HCT116 (cell line): ENCODE measurements around the gene DEPDC1B. TPM values are rescaled to one million over a fixed set of nuclear protein-coding genes. Genes with fewer than 3 reads are reported as not detected.
"Not testable (repeated sequence)": the region's sequence is repeated elsewhere in the genome, so short reads cannot be mapped to it uniquely, and the experiment has no call there.

Experiments
- ATAC-seq: fragments of 200-7000 bp; cut with Tn5 transposase; 2 replicates; pipeline ENCODE4 v1.9.1; 2020; ENCODE audit warnings: mild to moderate bottlenecking, moderate library complexity
- BruUV-seq: library from RNA; stranded (reverse); fragments of 400-500 nt; replicated peaks from 2 replicates; lab custom pipeline; 2021; lab: Mats Ljungman, UMichigan
- CTCF ChIA-PET: fragments of 300-600 bp; sonication (Branson Sonifier 250); formaldehyde crosslinking; loops from one replicate; lab custom pipeline; 2021; ENCODE audit warnings: antibody characterized with exemption; lab: Charles Lee
- POLR2A ChIA-PET: fragments of 300-600, 350-600 bp; sonication (Branson Sonifier 250); formaldehyde crosslinking; loops from one replicate; lab custom pipeline; 2021; ENCODE audit warnings: antibody characterized with exemption; lab: Charles Lee
- RAD21 ChIA-PET, 2 experiments: fragments of 300-600 bp; sonication (Branson Sonifier 250); formaldehyde crosslinking; loops; one replicate each; lab custom pipeline; 2023; ENCODE audit warnings: low total read pairs in 2 of 2; ENCODE audit not compliant: uncharacterized antibody in 2 of 2, unreplicated experiment in 2 of 2, low non-redundant PET in 1 of 2; lab: Charles Lee
- DNase-seq: peaks from one replicate; pipeline ENCODE4 v3.0.0-alpha.2; 2010; ENCODE audit warnings: low read depth, low spot score
- H2AFZ ChIP-seq: fragments of 200-600 bp; shearing (Covaris generic), sonication (generic); 2 replicates; pipeline ENCODE4 v1.6.1; 2017; ENCODE audit warnings: low read depth, mixed run types, mixed read lengths, antibody characterized with exemption, low read length; ENCODE audit not compliant: poor library complexity, severe bottlenecking
- H3K27ac ChIP-seq: 2 replicates; pipeline ENCODE4 v1.5.1; 2012; ENCODE audit warnings: low read depth, low read length
- H3K27me3 ChIP-seq: fragments of 200-600 bp; sonication (generic); 2 replicates; pipeline ENCODE4 v1.6.1; 2016; ENCODE audit warnings: mixed run types, low read length, mixed read lengths; ENCODE audit not compliant: insufficient read depth
- H3K36me3 ChIP-seq, 2 experiments: fragments of 200-500 bp in 1 of 2; fragments of 200-600 bp in 1 of 2; sonication (Bioruptor generic) in 1 of 2; sonication (generic) in 1 of 2; 2 replicates each; pipeline versions ENCODE4 v1.5.1 to v1.6.1; 2014 to 2016; ENCODE audit warnings: low read length in 2 of 2, inconsistent platforms in 1 of 2, mixed read lengths in 1 of 2, mixed run types in 1 of 2; ENCODE audit not compliant: insufficient read depth in 2 of 2, control insufficient read depth in 1 of 2
- H3K4me1 ChIP-seq, 2 experiments: fragments of 200-600 bp in 1 of 2; sonication (generic) in 1 of 2; 2 replicates each; pipeline versions ENCODE4 v1.5.1 to v1.6.1; 2012 to 2017; ENCODE audit warnings: low read length in 2 of 2, inconsistent platforms in 1 of 2, mild to moderate bottlenecking in 1 of 2, mixed read lengths in 1 of 2, mixed run types in 1 of 2, moderate library complexity in 1 of 2; ENCODE audit not compliant: insufficient read depth in 2 of 2, control insufficient read depth in 1 of 2
- H3K4me2 ChIP-seq: fragments of 200-600 bp; sonication (generic); 2 replicates; pipeline ENCODE4 v1.6.1; 2017; ENCODE audit warnings: mixed run types, low read length, mixed read lengths
- H3K4me3 ChIP-seq, 2 experiments: fragments of 200-600 bp in 1 of 2; sonication (generic) in 1 of 2; replicated peaks in 1 of 2; 2 replicates each; pipeline ENCODE4 v1.5.1; 2011 to 2016; ENCODE audit warnings: low read length in 2 of 2, control low read depth in 1 of 2, low read depth in 1 of 2, mild to moderate bottlenecking in 1 of 2, mixed read lengths in 1 of 2, mixed run types in 1 of 2
- H3K79me2 ChIP-seq: fragments of 200-600 bp; sonication (generic); 2 replicates; pipeline ENCODE4 v1.6.1; 2017; ENCODE audit warnings: mild to moderate bottlenecking, mixed run types, low read length, moderate library complexity, mixed read lengths; ENCODE audit not compliant: insufficient read depth
- H3K9ac ChIP-seq: fragments of 200-600 bp; sonication (generic); 2 replicates; pipeline ENCODE4 v1.6.1; 2016; ENCODE audit warnings: low read length, mixed read lengths
- H3K9me2 ChIP-seq: fragments of 200-600 bp; sonication (generic), shearing (Covaris generic); 2 replicates; pipeline ENCODE4 v1.6.1; 2017; ENCODE audit warnings: mixed run types, mild to moderate bottlenecking, moderate library complexity; ENCODE audit not compliant: insufficient read depth
- H3K9me3 ChIP-seq, 2 experiments: fragments of 200-500 bp in 1 of 2; fragments of 200-600 bp in 1 of 2; sonication (Bioruptor generic) in 1 of 2; sonication (generic) in 1 of 2; 2 replicates each; pipeline ENCODE4 v1.6.1; 2014 to 2017; ENCODE audit warnings: low read length in 2 of 2, mixed read lengths in 2 of 2, inconsistent platforms in 1 of 2, low read depth in 1 of 2, mild to moderate bottlenecking in 1 of 2, mixed run types in 1 of 2, moderate library complexity in 1 of 2; ENCODE audit not compliant: control insufficient read depth in 1 of 2, insufficient read depth in 1 of 2
- H4K20me1 ChIP-seq: fragments of 200-600 bp; sonication (generic), shearing (Covaris generic); 2 replicates; pipeline ENCODE4 v1.6.1; 2017; ENCODE audit warnings: mixed run types, mild to moderate bottlenecking, moderate library complexity; ENCODE audit not compliant: insufficient read depth
- CBX3 ChIP-seq: IDR thresholded peaks from 2 replicates; pipeline ENCODE4 v1.6.1; 2012; ENCODE audit warnings: low read depth
- CEBPB ChIP-seq: IDR thresholded peaks from 2 replicates; pipeline ENCODE4 v1.6.1; 2012; ENCODE audit warnings: low read depth
- CTCF ChIP-seq, 3 experiments: fragments of 200-600 bp in 1 of 3; sonication (generic) in 1 of 3; IDR thresholded peaks in 2 of 3; conservative IDR thresholded peaks in 1 of 3; 2 replicates each; pipeline ENCODE4 v1.5.1; 2012 to 2017; ENCODE audit warnings: low read depth in 2 of 3, low read length in 2 of 3, antibody characterized with exemption in 1 of 3, borderline replicate concordance in 1 of 3, control low read depth in 1 of 3, mild to moderate bottlenecking in 1 of 3, mixed read lengths in 1 of 3, mixed run types in 1 of 3, moderate library complexity in 1 of 3; ENCODE audit not compliant: insufficient read depth in 1 of 3
- EGR1 ChIP-seq: IDR thresholded peaks from 2 replicates; pipeline ENCODE4 v1.6.1; 2012; ENCODE audit warnings: low read depth
- ELF1 ChIP-seq: IDR thresholded peaks from 2 replicates; pipeline ENCODE4 v1.6.1; 2012; ENCODE audit warnings: low read depth, borderline replicate concordance
- EZH2 ChIP-seq: fragments of 200-600 bp; sonication (generic); IDR thresholded peaks from 2 replicates; pipeline ENCODE4 v1.6.1; 2017; ENCODE audit warnings: antibody characterized with exemption, mixed run types
- JUND ChIP-seq: IDR thresholded peaks from 2 replicates; pipeline ENCODE4 v1.6.1; 2012
- MAX ChIP-seq: IDR thresholded peaks from 2 replicates; pipeline ENCODE4 v1.6.1; 2012
- POLR2A ChIP-seq: IDR thresholded peaks from 2 replicates; pipeline ENCODE4 v1.7.0; 2011; ENCODE audit warnings: borderline replicate concordance; ENCODE audit not compliant: insufficient read depth, insufficient read length; ENCODE audit errors: extremely low read depth
- POLR2AphosphoS5 ChIP-seq: IDR thresholded peaks from 2 replicates; pipeline ENCODE4 v1.6.1; 2011; ENCODE audit warnings: mild to moderate bottlenecking, low read depth, low read length, moderate library complexity
- RAD21 ChIP-seq: IDR thresholded peaks from 2 replicates; pipeline ENCODE4 v1.6.1; 2012; ENCODE audit warnings: low read depth, mild to moderate bottlenecking
- REST ChIP-seq: IDR thresholded peaks from 2 replicates; pipeline ENCODE4 v1.6.1; 2012; ENCODE audit warnings: low read depth
- SIN3A ChIP-seq: IDR thresholded peaks from 2 replicates; pipeline ENCODE4 v1.6.1; 2012; ENCODE audit warnings: low read depth
- SRF ChIP-seq: IDR thresholded peaks from 2 replicates; pipeline ENCODE4 v1.6.1; 2012; ENCODE audit warnings: low read depth
- YY1 ChIP-seq: IDR thresholded peaks from 2 replicates; pipeline ENCODE4 v1.6.1; 2011; ENCODE audit warnings: low read length, low read depth, moderate library complexity, mild to moderate bottlenecking; ENCODE audit not compliant: insufficient replicate concordance; ENCODE audit errors: extremely low read depth
- ZFX ChIP-seq: fragments of 450-650 bp; IDR thresholded peaks from 2 replicates; pipeline ENCODE4 v1.6.1; 2017
- ZNF274 ChIP-seq: fragments of 200-500 bp; sonication (Bioruptor generic); IDR thresholded peaks from 2 replicates; pipeline ENCODE4 v1.6.1; 2014; ENCODE audit warnings: mild to moderate bottlenecking, low read depth, low read length, inconsistent platforms
- intact Hi-C: fragments of 100-400 bp; cut with micrococcal nuclease; formaldehyde crosslinking; loops from 2 replicates; pipeline ENCODE4 v1.10.0; 2022
- total RNA-seq: library from RNA; stranded (reverse); gene quantifications from one replicate; pipeline ENCODE4 v1.2.1, GENCODE V29; 2021; ENCODE audit not compliant: unreplicated experiment

Gene DEPDC1B
- total RNA-seq, 1 experiment from 2014 or later, result 39.7 TPM

- Histone ChIP-seq H3K27me3 (no peaks in the 10 kb centered on the region), H3K4me2 (no peak overlapping the region), H3K4me1 (no peaks in the 10 kb centered on the region), H3K9ac (no peak overlapping the region), H4K20me1 (no peaks in the 10 kb centered on the region), H3K36me3 (no peaks in the 10 kb centered on the region), H3K9me3 (no peaks in the 10 kb centered on the region), H3K9me2 (no peaks in the 10 kb centered on the region), H2AFZ (no peak overlapping the region), H3K79me2 (no peaks in the 10 kb centered on the region), H3K4me3 (no peak overlapping the region), H3K27ac (no peak overlapping the region)
- ChIA-PET CTCF (no interaction called here), RAD21 (no interaction called here), POLR2A (no interaction called here)
- no peak for DNase-seq
- intact Hi-C loops, result no loop called here
- no peak for ATAC-seq
- BruUV-seq, result no TSS peak
- TF ChIP-seq SRF (no peak), MAX (no peak), REST (no peak), EGR1 (no peak), CEBPB (no peak), ZNF274 (no peak), YY1 (no peak), CBX3 (no peak), CTCF (IDR thresholded peaks at IDR 0.05 in 2 of 3, conservative IDR thresholded peaks at IDR 0.05 in 1 of 3; ENCODE audit: borderline replicate concordance in 1 of 3, insufficient read depth in 1 of 3, low read depth in 2 of 3, low read length in 2 of 3) (no peak), EZH2 (no peak), ZFX (no peak), SIN3A (no peak), ELF1 (no peak), JUND (no peak), RAD21 (no peak), POLR2A (no peak), POLR2AphosphoS5 (no peak)
Measured at GRCh38 chr5:60590172-60590571, 109.8 kb downstream of the DEPDC1B start.

- H3K79me2 ChIP-seq, H3K4me2 ChIP-seq, H3K9ac ChIP-seq, ATAC-seq, H3K9me2 ChIP-seq, BruUV-seq, H4K20me1 ChIP-seq, H3K9me3 ChIP-seq, H3K36me3 ChIP-seq, RAD21 ChIA-PET, DNase-seq, H3K4me1 ChIP-seq, H3K4me3 ChIP-seq, H2AFZ ChIP-seq, CTCF ChIA-PET, H3K27ac ChIP-seq, H3K27me3 ChIP-seq, POLR2A ChIA-PET: not testable (repeated sequence)
- intact Hi-C loops, result loop anchor here (2.0 to 5.0 kb wide), 2 partner anchors 293 to 775 kb away; no protein-coding TSS in a partner anchor
Measured at GRCh38 chr5:60587312-60587711, 112.7 kb downstream of the DEPDC1B start.
